ENCODE data around the gene DENND1B. TPM values are rescaled to one million over a fixed set of nuclear protein-coding genes. Genes with fewer than 3 reads are reported as not detected.

The DENND1B gene
- total RNA-seq, 4 donors from 2014 or later = 3.3 to 21.7 (median 8.9) TPM

- H3K36me3 ChIP-seq = no peaks in the 10 kb centered on the region
- in situ Hi-C loops (cut with MboI; ENCODE audit: low sequenced_read_pairs in 4 of 4) = no loop called here
- no peaks in the 10 kb centered on the region for H3K9me3 ChIP-seq
- H3K4me3 ChIP-seq = no peak overlapping the region
- no peaks in the 10 kb centered on the region for H3K27me3 ChIP-seq
- DNase-seq (no peak), ATAC-seq (no peak)
- H3K4me1 ChIP-seq = peaks cover 20 to 34% of the 10 kb centered on the region in 2 donors
- no peak overlapping the region for H3K27ac ChIP-seq
- intact Hi-C loops (cut with DNase I; ENCODE audit: low total_unique reads) = no loop called here
- TF ChIP-seq POLR2A (IDR thresholded peaks at IDR 0.05) (no peak), CTCF (IDR thresholded peaks at IDR 0.05 in 4 of 5, conservative IDR thresholded peaks at IDR 0.05 in 1 of 5) (no peak)
These were observed 152.9 kb downstream of the DENND1B start for GRCh38 chr1:197622371-197622770.

GRCh38 chr1:197621761-197622160 is 153.5 kb downstream of the DENND1B start:
- Histone ChIP-seq H3K36me3 (no peaks in the 10 kb centered on the region), H3K4me1 (peaks cover 20 to 34% of the 10 kb centered on the region in 2 donors), H3K9me3 (no peaks in the 10 kb centered on the region), H3K27ac (no peak overlapping the region), H3K27me3 (no peaks in the 10 kb centered on the region), H3K4me3 (no peak overlapping the region)
- no peak for TF ChIP-seq CTCF (IDR thresholded peaks at IDR 0.05 in 4 of 5, conservative IDR thresholded peaks at IDR 0.05 in 1 of 5)
- in situ Hi-C loops (cut with MboI; ENCODE audit: low sequenced_read_pairs in 4 of 4) = no loop called here
- ATAC-seq (no peak), DNase-seq (no peak)
- intact Hi-C loops (cut with DNase I; ENCODE audit: low total_unique reads) = loop anchor here (2.0 kb wide), 1 partner anchor 297 kb away; no protein-coding TSS in a partner anchor

GRCh38 chr1:197620714-197621163 is 154.5 kb downstream of the DENND1B start:
- in situ Hi-C loops (cut with MboI; ENCODE audit: low sequenced_read_pairs in 4 of 4) (no loop called here), intact Hi-C loops (cut with DNase I; ENCODE audit: low total_unique reads) (loop anchor here (2.0 kb wide), 1 partner anchor 298 kb away; no protein-coding TSS in a partner anchor)
- no peaks in the 10 kb centered on the region for H3K36me3 ChIP-seq
- H3K9me3 ChIP-seq = no peaks in the 10 kb centered on the region
- TF ChIP-seq CTCF (IDR thresholded peaks at IDR 0.05 in 4 of 5, conservative IDR thresholded peaks at IDR 0.05 in 1 of 5) (no peak), POLR2A (IDR thresholded peaks at IDR 0.05) (no peak)
- no peak for ATAC-seq
- no peak for DNase-seq
- peaks cover 20 to 35% of the 10 kb centered on the region in 2 donors for H3K4me1 ChIP-seq
- H3K27me3 ChIP-seq = no peaks in the 10 kb centered on the region
- H3K4me3 ChIP-seq = no peak overlapping the region
- H3K27ac ChIP-seq = no peak overlapping the region

- peaks cover 20 to 41% of the 10 kb centered on the region in 2 donors for H3K4me1 ChIP-seq
- no peaks in the 10 kb centered on the region for H3K9me3 ChIP-seq
- no peaks in the 10 kb centered on the region for H3K36me3 ChIP-seq
- no peak overlapping the region for H3K4me3 ChIP-seq
- intact Hi-C loops (cut with DNase I; ENCODE audit: low total_unique reads) = loop anchor here (1.0 to 10.0 kb wide), 2 partner anchors 250 to 846 kb away; no protein-coding TSS in a partner anchor
- DNase-seq (no peak), ATAC-seq (no peak)
- H3K27me3 ChIP-seq = no peaks in the 10 kb centered on the region
- TF ChIP-seq CTCF (IDR thresholded peaks at IDR 0.05 in 4 of 5, conservative IDR thresholded peaks at IDR 0.05 in 1 of 5) (peak in 1 of 5 experiments; percentile 36), POLR2A (IDR thresholded peaks at IDR 0.05) (no peak)
- in situ Hi-C loops (cut with MboI; ENCODE audit: low sequenced_read_pairs in 4 of 4) = loop anchor here in 3 of 4 donors (5.0 to 10.0 kb wide), 3 partner anchors 246 to 303 kb away; no protein-coding TSS in a partner anchor
- no peak overlapping the region for H3K27ac ChIP-seq
These were observed 156.2 kb downstream of the DENND1B start for GRCh38 chr1:197619008-197619640.
